ES-I3 (cell line): ENCODE results near the gene CAPN5.

Experiments
- H3K36me3 ChIP-seq: 2 replicates; pipeline ENCODE4 v1.6.1; 2013; ENCODE audit warnings: mild to moderate bottlenecking, low read length, control low read depth, moderate library complexity; ENCODE audit not compliant: insufficient read depth
- H3K4me1 ChIP-seq: 2 replicates; pipeline ENCODE4 v1.6.1; 2013; ENCODE audit warnings: mild to moderate bottlenecking, control low read depth, low read length; ENCODE audit not compliant: insufficient read depth
- H3K9ac ChIP-seq: 2 replicates; pipeline ENCODE4 v1.6.1; 2013; ENCODE audit warnings: low read depth, mild to moderate bottlenecking, low read length, moderate library complexity
- H3K9me3 ChIP-seq: 2 replicates; pipeline ENCODE4 v1.6.1; 2013; ENCODE audit warnings: mild to moderate bottlenecking, low read length, moderate library complexity; ENCODE audit not compliant: control insufficient read depth, insufficient read depth

Gene CAPN5

GRCh38 chr11:77075425-77075905, 8.7 kb downstream of the CAPN5 start:
- H3K36me3 ChIP-seq = no peaks in the 10 kb centered on the region
- peaks cover 3% of the 10 kb centered on the region; the same call in 1 of the 2 replicates for H3K4me1 ChIP-seq
- no peak overlapping the region for H3K9ac ChIP-seq
- no peaks in the 10 kb centered on the region for H3K9me3 ChIP-seq

DNA sequence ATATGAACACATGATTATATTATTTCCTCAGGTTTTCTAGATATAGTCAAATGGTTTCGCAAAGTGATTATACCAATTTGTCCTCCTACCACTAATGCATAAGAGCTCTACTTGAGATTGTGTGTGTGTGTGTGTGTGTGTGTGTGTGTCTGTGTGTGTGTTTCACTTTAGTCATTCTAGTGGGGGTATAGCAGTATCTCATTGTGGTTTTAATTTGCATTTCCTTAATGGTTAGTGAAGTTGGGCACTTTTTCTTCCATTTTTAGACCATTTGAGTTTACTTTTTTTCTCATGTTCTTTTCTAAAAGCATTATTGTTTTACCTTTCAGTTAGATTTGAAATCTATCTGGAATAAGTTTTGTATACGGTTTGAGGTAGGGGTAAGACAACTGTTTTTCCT, 12.9 kb downstream of the CAPN5 start:
- H3K9me3 ChIP-seq = no peaks in the 10 kb centered on the region
- peaks cover 8% of the 10 kb centered on the region; the same call in 1 of the 2 replicates for H3K4me1 ChIP-seq
- no peaks in the 10 kb centered on the region for H3K36me3 ChIP-seq
- H3K9ac ChIP-seq = no peak overlapping the region

GRCh38 chr11:77080643-77081210, 14.0 kb downstream of the CAPN5 start:
- H3K36me3 ChIP-seq = no peaks in the 10 kb centered on the region
- H3K9me3 ChIP-seq = no peaks in the 10 kb centered on the region
- no peak overlapping the region for H3K9ac ChIP-seq
- peaks cover 8% of the 10 kb centered on the region; the same call in 1 of the 2 replicates for H3K4me1 ChIP-seq

GRCh38 chr11:77081381-77081851, 14.6 kb downstream of the CAPN5 start:
- H3K9me3 ChIP-seq = no peaks in the 10 kb centered on the region
- H3K36me3 ChIP-seq = no peaks in the 10 kb centered on the region
- peaks cover 8% of the 10 kb centered on the region; the same call in 1 of the 2 replicates for H3K4me1 ChIP-seq
- no peak overlapping the region for H3K9ac ChIP-seq

DNA sequence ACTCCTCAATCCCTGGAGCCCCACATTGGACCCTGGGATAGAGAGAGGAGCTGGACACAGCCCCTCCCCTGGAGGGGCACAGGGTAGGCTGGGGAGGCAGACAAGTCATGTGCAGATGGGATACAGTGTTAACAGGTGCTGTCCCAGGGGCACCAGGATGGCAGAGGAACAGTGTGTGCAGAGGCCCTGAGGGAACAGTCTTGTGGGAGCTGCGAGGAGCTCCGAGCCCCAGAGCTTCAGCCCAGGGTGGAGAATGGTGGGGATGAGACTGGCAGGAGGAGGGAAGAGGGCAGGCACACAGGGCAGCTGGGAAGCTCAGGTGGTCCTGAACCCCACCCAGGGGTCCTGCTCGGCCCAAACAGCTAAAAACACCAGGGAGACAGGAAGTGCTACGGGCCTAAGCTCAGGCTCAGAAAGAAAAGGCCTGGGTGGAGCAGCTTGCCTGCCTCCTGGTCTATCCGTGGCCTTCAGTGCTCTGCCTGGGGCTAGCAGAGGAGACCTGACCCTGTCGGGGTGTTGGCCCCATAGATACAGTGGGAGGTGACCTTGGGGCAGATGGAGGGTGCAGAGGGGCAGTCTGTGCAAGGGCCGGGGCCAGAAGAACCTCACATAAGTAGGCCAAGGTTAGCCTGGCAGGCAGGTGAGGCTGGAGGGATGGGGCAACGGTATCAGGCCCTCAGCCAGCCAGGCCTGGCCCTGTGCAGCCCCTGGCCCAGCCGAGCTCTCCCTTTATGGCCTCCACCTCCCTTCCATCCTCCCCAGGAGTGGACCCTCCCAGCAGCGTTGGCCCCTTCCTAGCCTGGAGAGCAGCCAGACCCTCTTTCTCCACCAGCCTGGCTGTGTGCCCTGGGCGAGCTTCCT, 15.4 kb downstream of the CAPN5 start:
- H3K9ac ChIP-seq = no peak overlapping the region
- H3K36me3 ChIP-seq = no peaks in the 10 kb centered on the region
- H3K4me1 ChIP-seq = peaks cover 8% of the 10 kb centered on the region; the same call in 1 of the 2 replicates
- H3K9me3 ChIP-seq = no peaks in the 10 kb centered on the region

- no peaks in the 10 kb centered on the region for H3K36me3 ChIP-seq
- peaks cover 8% of the 10 kb centered on the region; the same call in 1 of the 2 replicates for H3K4me1 ChIP-seq
- no peaks in the 10 kb centered on the region for H3K9me3 ChIP-seq
- no peak overlapping the region for H3K9ac ChIP-seq
These were observed 16.2 kb downstream of the CAPN5 start for GRCh38 chr11:77082838-77083565.

DNA sequence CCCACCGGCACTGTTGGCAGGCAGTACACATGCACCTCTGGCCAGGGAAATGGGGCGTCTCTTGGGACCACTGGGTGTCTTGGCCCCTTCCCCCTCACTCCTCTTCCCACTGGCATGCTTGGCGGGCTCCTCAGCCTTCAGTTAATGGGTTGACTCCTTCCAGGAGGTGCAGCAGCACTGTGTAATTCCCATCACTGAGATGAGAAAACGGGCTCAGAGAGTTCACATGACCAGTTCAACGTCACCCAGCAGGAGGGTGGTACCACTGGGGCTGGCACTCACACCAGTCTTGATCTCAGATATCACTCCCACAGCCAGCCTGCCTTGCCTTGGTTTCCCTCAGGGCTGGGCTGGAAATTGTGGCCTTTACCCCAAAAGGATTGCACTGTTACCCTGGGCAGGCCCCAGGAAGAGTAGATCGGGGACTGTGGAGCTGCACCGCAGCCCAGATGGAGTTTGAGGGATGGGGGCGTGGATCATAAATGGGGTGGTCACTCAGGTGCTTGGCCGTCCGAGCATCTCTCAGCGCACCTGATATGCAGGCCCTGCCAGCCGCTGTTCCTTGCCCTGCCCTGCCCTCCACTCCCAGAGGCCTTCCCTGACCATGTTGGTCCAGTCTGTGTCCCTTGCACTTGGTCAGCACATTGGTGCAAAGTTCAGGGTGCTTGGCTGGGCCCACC, 16.9 kb downstream of the CAPN5 start:
- Histone ChIP-seq H3K9ac (no peak overlapping the region), H3K36me3 (no peaks in the 10 kb centered on the region)

GRCh38 chr11:77084581-77085191, 17.9 kb downstream of the CAPN5 start:
- no peaks in the 10 kb centered on the region for H3K9me3 ChIP-seq
- peaks cover 8% of the 10 kb centered on the region; the same call in 1 of the 2 replicates for H3K4me1 ChIP-seq
- H3K36me3 ChIP-seq = no peaks in the 10 kb centered on the region
- no peak overlapping the region for H3K9ac ChIP-seq

More for the DNA sequence above, 16.9 kb downstream of the CAPN5 start:
- Histone ChIP-seq H3K9me3 (no peaks in the 10 kb centered on the region), H3K4me1 (peaks cover 8% of the 10 kb centered on the region; the same call in 1 of the 2 replicates)

DNA sequence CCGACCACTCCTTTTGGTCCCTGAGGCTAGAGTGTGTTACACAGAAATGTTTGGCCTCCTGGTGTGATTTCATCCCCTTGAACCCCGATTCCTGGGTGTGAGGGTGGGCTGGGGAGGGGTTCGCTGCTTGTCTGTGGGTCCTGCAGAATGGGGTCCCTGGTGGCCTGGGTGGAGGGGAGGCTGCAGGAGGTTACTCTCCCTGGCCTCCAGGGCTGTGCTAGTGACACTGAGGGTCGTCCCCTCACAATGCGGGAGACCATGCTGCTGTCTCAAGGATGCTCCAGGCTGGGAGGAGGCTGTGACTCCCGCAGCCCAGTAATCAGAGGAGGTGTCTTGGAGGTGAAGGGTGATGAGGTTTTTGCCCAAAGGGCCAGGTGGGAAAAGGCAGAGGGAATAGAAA, 18.9 kb downstream of the CAPN5 start:
- peaks cover 8% of the 10 kb centered on the region; the same call in 1 of the 2 replicates for H3K4me1 ChIP-seq
- no peak overlapping the region for H3K9ac ChIP-seq
- no peaks in the 10 kb centered on the region for H3K36me3 ChIP-seq
- no peaks in the 10 kb centered on the region for H3K9me3 ChIP-seq

GRCh38 chr11:77086521-77087472, 20.0 kb downstream of the CAPN5 start:
- H3K36me3 ChIP-seq = no peaks in the 10 kb centered on the region
- H3K9ac ChIP-seq = no peak overlapping the region
- peaks cover 7% of the 10 kb centered on the region; the same call in 1 of the 2 replicates for H3K4me1 ChIP-seq
- no peaks in the 10 kb centered on the region for H3K9me3 ChIP-seq

DNA sequence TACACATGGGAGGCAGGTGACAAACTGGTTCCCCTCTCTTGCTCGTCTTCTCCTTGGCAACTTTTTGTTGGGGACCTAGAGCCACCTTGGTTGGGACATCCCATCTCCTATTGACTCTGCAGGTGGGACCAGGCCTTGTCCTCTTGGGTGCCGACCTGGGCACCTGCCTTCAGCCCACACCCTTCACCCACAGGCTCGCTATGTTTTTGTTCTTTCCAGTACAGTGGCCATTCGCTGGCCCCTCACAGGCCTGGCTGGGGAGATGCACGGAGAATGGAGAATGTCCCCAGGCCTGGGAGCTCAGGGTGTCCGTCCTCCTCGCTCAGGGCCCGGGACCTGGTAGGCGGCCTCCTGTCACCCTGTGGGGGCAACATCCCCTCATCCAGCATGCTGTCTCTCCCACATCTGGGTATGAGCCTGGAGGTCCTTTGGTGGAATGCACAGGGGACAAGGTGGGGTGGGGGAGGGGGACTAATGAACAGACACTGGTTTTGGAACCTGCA, 21.0 kb downstream of the CAPN5 start:
- Histone ChIP-seq H3K9ac (no peak overlapping the region), H3K36me3 (no peaks in the 10 kb centered on the region), H3K9me3 (no peaks in the 10 kb centered on the region), H3K4me1 (peaks cover under 1% of the 10 kb centered on the region; the same call in 1 of the 2 replicates)

DNA sequence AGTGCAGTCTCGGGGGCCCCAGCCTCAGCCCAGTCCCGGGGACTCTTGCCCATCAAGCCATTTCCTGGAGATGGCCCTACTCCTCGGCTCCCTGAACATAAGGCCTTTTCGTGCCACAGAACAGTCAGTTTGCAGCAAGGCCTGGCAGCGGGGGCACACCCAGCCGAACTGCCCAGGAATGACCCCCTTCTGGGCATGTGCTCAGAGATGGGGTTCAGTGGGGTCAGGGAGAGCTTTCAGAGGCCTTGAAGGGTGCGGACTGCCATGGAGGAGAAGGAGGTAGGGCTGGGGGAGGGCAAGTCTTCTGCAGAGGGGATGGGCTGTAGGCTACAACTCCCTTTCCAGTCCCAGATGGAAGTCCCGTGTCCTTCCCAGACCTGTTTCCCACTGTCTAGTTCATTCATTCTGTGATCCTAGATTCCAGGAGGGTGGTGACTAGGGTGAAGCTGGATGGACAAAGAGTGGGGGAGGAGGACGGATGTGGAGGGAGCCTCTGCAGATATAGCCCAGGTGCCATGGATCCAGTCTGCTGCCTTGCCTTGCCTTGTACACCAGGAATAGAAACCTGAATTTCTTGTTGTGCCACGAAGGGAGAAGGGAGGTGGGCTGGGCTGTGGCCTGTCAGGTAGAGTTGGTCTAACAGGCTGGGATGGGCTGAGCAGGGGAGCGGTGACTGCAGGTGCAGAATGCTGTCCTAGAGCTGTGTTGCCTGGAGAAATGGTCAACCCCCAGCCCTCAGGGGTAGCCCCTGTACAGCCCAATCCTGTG, 21.6 kb downstream of the CAPN5 start:
- H3K9ac ChIP-seq = no peak overlapping the region
- H3K36me3 ChIP-seq = no peaks in the 10 kb centered on the region
- no peaks in the 10 kb centered on the region; the same call in 1 of the 2 replicates for H3K4me1 ChIP-seq
- H3K9me3 ChIP-seq = no peaks in the 10 kb centered on the region
